ENCODE data around the gene GOLGA6B. TPM values are rescaled to one million over a fixed set of nuclear protein-coding genes. Genes with fewer than 3 reads are reported as not detected.

Gene GOLGA6B
- total RNA-seq, 1 experiment from 2014 or later = 1.9 TPM

- TF ChIP-seq, protein P1, sequence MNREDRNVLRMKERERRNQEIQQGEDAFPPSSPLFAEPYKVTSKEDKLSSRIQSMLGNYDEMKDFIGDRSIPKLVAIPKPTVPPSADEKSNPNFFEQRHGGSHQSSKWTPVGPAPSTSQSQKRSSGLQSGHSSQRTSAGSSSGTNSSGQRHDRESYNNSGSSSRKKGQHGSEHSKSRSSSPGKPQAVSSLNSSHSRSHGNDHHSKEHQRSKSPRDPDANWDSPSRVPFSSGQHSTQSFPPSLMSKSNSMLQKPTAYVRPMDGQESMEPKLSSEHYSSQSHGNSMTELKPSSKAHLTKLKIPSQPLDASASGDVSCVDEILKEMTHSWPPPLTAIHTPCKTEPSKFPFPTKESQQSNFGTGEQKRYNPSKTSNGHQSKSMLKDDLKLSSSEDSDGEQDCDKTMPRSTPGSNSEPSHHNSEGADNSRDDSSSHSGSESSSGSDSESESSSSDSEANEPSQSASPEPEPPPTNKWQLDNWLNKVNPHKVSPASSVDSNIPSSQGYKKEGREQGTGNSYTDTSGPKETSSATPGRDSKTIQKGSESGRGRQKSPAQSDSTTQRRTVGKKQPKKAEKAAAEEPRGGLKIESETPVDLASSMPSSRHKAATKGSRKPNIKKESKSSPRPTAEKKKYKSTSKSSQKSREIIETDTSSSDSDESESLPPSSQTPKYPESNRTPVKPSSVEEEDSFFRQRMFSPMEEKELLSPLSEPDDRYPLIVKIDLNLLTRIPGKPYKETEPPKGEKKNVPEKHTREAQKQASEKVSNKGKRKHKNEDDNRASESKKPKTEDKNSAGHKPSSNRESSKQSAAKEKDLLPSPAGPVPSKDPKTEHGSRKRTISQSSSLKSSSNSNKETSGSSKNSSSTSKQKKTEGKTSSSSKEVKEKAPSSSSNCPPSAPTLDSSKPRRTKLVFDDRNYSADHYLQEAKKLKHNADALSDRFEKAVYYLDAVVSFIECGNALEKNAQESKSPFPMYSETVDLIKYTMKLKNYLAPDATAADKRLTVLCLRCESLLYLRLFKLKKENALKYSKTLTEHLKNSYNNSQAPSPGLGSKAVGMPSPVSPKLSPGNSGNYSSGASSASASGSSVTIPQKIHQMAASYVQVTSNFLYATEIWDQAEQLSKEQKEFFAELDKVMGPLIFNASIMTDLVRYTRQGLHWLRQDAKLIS (CRISPR knock-in tag; IDR thresholded peaks at IDR 0.05; ENCODE audit: borderline replicate concordance) = no peak
- no peak for TF ChIP-seq TP53 (CRISPR knock-in tag; IDR thresholded peaks at IDR 0.05)
- no peak for TF ChIP-seq SMAD4 (CRISPR knock-in tag; IDR thresholded peaks at IDR 0.05)
- no peak for TF ChIP-seq ETV6 (CRISPR knock-in tag; IDR thresholded peaks at IDR 0.05)
These were observed 34.2 kb downstream of the GOLGA6B start (continued) for GRCh38 chr15:72688697-72689096.

- ChIA-PET POLR2A (no interaction called here), CTCF (no interaction called here)
- Mint-ChIP-seq H3K9me3 (peaks cover 5% of the 10 kb centered on the region), H3K36me3 (peaks cover 3% of the 10 kb centered on the region), H3K4me3 (no peak overlapping the region), H3K27me3 (ENCODE audit: low read depth) (no peaks in the 10 kb centered on the region), H3K27ac (no peak overlapping the region), H3K4me1 (no peaks in the 10 kb centered on the region)
- ATAC-seq (no peak), DNase-seq (ENCODE audit: low spot score) (no peak)
- TF ChIP-seq, protein P2, sequence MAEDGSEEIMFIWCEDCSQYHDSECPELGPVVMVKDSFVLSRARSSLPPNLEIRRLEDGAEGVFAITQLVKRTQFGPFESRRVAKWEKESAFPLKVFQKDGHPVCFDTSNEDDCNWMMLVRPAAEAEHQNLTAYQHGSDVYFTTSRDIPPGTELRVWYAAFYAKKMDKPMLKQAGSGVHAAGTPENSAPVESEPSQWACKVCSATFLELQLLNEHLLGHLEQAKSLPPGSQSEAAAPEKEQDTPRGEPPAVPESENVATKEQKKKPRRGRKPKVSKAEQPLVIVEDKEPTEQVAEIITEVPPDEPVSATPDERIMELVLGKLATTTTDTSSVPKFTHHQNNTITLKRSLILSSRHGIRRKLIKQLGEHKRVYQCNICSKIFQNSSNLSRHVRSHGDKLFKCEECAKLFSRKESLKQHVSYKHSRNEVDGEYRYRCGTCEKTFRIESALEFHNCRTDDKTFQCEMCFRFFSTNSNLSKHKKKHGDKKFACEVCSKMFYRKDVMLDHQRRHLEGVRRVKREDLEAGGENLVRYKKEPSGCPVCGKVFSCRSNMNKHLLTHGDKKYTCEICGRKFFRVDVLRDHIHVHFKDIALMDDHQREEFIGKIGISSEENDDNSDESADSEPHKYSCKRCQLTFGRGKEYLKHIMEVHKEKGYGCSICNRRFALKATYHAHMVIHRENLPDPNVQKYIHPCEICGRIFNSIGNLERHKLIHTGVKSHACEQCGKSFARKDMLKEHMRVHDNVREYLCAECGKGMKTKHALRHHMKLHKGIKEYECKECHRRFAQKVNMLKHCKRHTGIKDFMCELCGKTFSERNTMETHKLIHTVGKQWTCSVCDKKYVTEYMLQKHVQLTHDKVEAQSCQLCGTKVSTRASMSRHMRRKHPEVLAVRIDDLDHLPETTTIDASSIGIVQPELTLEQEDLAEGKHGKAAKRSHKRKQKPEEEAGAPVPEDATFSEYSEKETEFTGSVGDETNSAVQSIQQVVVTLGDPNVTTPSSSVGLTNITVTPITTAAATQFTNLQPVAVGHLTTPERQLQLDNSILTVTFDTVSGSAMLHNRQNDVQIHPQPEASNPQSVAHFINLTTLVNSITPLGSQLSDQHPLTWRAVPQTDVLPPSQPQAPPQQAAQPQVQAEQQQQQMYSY (CRISPR knock-in tag; IDR thresholded peaks at IDR 0.05) = no peak
- TF ChIP-seq RORB (CRISPR knock-in tag; IDR thresholded peaks at IDR 0.05) = no peak
- TF ChIP-seq, protein P3, sequence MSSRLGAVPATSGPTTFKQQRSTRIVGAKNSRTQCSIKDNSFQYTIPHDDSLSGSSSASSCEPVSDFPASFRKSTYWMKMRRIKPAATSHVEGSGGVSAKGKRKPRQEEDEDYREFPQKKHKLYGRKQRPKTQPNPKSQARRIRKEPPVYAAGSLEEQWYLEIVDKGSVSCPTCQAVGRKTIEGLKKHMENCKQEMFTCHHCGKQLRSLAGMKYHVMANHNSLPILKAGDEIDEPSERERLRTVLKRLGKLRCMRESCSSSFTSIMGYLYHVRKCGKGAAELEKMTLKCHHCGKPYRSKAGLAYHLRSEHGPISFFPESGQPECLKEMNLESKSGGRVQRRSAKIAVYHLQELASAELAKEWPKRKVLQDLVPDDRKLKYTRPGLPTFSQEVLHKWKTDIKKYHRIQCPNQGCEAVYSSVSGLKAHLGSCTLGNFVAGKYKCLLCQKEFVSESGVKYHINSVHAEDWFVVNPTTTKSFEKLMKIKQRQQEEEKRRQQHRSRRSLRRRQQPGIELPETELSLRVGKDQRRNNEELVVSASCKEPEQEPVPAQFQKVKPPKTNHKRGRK (CRISPR knock-in tag; IDR thresholded peaks at IDR 0.05; ENCODE audit: borderline replicate concordance) = no peak
- TF ChIP-seq TCF7 (CRISPR knock-in tag; IDR thresholded peaks at IDR 0.05; ENCODE audit: low read depth) = no peak
- no peak for TF ChIP-seq EMX1 (CRISPR knock-in tag; IDR thresholded peaks at IDR 0.05)
- TF ChIP-seq FOXP4 (CRISPR knock-in tag; IDR thresholded peaks at IDR 0.05) = no peak
- TF ChIP-seq, protein P4, sequence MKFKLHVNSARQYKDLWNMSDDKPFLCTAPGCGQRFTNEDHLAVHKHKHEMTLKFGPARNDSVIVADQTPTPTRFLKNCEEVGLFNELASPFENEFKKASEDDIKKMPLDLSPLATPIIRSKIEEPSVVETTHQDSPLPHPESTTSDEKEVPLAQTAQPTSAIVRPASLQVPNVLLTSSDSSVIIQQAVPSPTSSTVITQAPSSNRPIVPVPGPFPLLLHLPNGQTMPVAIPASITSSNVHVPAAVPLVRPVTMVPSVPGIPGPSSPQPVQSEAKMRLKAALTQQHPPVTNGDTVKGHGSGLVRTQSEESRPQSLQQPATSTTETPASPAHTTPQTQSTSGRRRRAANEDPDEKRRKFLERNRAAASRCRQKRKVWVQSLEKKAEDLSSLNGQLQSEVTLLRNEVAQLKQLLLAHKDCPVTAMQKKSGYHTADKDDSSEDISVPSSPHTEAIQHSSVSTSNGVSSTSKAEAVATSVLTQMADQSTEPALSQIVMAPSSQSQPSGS (CRISPR knock-in tag; IDR thresholded peaks at IDR 0.05; ENCODE audit: borderline replicate concordance, low read depth) = no peak
- TF ChIP-seq CBFB (CRISPR knock-in tag; IDR thresholded peaks at IDR 0.05; ENCODE audit: low read depth) = no peak
These were observed 36.4 kb downstream of the GOLGA6B start for GRCh38 chr15:72690938-72691337.
